KBM-7 (cell line): ENCODE data around the gene ULBP2.

Experiments used
- DNase-seq: peaks from one replicate; pipeline ENCODE4 v3.0.0-alpha.2; 2015
- in situ Hi-C: fragments of 300-500 bp; cut with MboI; formaldehyde crosslinking; loops from 2 replicates; pipeline ENCODE4 v1.14.3; 2020; ENCODE audit warnings: low sequenced_read_pairs, low pct_unique_long_range_greater_than_20kb, mixed read lengths

ULBP2 gene, protein sequence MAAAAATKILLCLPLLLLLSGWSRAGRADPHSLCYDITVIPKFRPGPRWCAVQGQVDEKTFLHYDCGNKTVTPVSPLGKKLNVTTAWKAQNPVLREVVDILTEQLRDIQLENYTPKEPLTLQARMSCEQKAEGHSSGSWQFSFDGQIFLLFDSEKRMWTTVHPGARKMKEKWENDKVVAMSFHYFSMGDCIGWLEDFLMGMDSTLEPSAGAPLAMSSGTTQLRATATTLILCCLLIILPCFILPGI

DNA sequence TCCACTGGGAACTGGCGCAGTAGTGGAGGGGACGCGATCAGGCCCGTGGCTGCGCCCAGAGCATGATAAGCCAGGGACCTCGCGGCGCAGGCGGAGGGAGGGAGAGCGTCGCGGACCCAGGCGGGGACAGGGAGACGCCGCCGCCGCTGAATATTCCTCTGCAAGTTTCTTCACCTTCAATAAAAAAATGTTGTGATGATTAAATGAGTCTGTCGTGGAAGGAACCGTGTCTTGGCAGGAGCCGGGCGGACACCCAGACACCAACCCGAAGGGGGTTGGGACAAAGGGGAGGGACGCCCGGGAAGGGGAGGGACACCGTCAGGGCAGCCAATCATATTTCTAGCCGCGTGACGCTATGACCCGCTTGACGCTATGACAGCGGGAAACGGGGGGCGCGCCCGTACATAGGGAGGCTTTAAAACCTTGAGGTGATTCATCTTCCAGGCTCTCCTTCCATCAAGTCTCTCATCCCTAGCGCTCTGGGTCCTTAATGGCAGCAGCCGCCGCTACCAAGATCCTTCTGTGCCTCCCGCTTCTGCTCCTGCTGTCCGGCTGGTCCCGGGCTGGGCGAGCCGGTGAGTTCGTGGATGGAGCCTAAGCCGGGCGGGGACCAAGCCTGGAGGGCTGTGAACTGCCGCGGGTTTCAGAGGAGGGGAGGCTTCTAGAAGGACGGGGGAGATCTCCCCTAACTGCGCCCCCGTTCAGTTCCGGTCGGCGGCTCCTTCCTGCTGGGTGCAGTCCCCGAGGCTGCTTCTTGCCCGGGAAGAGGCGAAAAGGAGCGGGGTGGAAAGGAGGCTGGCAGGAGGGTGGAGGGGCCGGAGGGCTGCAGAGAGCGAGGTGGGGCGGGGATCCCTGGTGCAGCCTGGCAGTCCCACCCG lies at the start of gene ULBP2:
ULBP2 (plus strand) TSS at position 432 of the 878 bp plus-strand sequence; CDS start at position 491, 59 bp downstream.
- peak; percentile 94 for DNase-seq
- in situ Hi-C loops, result no loop called here

DNA sequence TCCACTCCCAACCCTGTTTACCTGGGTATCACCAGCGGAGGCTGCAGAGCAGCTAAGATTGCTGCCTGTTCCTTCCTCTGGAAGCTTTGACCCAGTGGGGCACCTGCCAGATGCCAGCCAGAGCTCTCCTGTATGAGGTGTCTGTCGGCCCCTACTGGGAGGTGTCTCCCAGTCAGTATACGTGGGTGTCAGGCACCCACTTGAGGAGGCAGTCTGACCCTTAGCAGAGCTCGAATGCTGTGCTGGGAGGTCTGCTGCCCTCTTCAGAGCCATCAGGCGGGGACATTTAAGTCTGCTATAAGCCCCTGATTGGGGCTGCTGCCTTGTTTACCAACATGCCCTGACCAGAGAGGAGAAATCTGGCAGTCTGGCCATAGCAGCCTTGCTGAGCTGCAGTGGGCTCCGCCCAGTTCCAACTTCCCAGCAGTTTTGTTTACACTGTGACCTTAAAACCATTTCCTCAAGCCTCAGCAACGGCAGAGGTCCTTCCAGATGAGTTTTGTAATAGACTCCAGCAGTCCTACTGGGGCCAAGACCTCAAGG lies 46.7 kb upstream of the ULBP2 start:
- in situ Hi-C loops, result no loop called here
- DNase-seq, result peak; percentile 26

DNA sequence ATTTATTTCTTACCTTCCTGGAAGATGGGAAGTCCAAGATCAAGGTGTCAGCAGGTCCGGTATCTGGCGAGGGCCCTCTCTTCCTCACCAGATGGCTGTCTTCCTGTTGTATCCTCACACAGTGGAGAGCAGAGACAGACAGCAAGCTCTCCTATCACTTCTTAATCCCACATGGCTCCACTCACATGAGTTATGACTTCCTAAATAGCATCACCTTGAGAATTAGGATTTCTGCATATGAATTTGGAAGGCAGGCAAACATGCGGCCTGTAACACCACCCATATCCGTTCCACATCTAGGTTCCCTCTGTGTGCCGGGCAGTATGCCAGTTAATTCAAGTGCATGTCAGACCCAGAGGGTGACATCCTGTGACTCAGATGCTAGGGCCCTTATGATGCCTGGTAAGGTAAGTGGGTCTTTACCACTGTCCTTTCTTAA lies 46.0 kb upstream of the ULBP2 start:
- peak; percentile 71 for DNase-seq
- in situ Hi-C loops, result no loop called here

DNA sequence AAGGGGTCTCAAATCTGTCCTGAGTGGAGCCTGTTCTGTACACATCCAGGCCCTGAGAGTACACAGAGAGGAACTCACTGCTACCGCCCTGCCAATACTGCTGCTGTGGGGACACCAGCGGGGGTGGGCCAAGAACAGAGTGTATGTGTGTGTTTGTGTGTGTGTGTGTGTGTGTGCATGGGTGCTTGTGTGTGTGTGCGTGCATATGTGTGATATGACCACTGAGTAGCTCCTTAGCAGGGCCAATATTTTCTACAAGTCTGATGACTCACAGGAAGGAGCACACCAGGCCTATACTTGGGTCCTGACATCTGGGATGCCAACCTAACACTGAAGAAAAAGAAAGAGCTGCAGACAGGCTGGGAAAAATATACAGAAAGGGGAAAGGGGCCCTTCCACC lies 45.3 kb upstream of the ULBP2 start:
- DNase-seq, result peak; percentile 25

DNA sequence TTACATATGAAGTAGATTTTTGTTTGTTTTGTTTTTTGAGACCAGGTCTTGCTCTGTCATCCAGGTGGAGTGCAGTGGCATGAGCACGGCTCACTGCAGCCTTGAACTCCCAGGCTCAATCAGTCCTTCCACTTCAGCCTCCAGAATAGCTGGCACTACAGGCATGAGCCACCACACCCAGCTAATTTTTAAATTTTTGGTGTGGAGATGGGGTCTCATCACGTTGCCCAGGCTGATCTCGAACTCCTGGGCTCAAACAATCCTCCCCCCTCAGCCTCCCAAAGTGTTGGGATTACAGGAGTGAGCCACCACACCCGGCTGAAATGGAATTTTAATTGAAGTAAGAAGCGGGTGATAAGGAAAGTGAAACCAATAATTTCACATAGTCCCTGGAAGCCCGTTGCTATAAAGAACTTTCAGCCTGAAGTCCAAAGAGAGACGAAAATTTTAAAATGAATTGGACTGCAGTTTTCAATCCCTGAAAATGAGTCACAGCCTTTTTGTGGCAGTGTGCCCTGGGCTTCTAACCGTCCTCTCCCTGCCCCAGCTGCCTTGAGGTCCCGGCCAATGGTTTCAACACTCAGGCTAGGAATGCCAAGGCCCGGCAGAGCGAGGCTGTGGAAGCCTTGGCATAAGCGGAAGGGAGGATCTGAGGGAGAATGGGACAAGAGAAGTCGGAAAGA lies 44.7 kb upstream of the ULBP2 start:
- in situ Hi-C loops, result no loop called here
- DNase-seq, result no peak

More for the DNA sequence above, 45.3 kb upstream of the ULBP2 start:
- in situ Hi-C loops, result no loop called here

DNA sequence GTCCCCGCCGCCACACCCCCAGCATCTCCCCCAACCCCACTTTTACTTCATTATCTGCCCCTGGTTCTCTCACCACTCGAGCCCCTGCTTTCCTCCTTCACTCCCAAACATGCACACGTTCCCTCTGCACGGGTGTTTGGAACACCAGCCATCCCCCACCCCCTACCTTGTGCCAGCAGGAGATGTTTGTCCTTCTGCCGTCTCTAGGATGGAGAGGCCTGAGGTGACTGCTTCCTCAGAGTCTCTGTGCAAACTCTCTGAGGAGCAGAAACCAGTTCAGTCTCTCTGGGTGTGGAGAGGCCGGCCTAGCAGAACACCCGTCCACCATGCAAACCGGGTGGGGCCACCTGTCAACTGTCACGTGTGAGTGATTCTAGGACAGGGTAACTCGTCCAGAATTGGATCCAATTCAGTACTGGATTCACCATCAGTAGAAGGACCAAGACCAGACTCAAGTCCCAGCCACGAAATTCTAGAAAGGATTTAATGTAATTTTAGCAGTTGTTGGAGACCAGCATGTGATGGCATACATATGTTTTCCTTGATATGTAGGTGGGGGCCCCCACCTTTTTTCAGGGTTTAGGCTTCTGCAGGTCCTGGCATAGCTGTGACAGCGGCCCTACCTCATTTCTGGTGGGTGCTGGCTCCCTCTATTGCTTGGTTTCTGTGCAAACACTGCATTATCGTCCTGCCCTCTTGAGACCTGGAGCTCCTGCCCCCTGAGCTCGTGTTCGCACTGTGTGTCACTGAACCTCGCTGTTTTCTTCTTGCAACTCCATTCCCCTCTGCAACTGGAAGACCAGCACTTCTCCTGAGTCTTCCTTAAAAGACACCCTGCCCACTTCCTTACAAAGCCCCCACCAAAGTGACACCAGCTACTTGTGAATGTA lies 43.7 kb upstream of the ULBP2 start, which contains the start of gene RAET1E:
RAET1E (minus strand) TSS at position 259 of the 890 bp plus-strand sequence. CDS start 7,212 bp downstream, outside the sequence.
- in situ Hi-C loops, result no loop called here
- no peak for DNase-seq

DNA sequence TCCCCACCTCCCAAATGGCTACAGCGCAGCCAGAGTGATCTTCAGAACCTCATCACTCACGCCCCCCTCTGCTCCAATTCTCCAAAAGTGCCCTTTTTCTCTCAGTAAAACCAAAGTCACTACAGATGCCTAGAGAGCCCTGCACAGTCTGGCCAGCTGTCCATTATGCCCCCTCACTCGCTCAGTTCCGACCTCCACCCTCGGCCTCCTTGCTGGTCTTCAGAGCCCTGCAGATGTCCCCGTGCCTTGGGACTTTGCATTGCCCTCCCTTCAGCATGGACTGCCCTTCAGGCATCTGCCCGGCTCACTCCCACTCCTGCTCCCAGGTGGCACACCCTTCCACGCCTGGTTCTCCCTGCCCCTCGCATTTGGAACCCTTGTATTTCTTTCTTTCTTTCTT lies 42.8 kb upstream of the ULBP2 start:
- DNase-seq, result no peak
- in situ Hi-C loops, result no loop called here

DNA sequence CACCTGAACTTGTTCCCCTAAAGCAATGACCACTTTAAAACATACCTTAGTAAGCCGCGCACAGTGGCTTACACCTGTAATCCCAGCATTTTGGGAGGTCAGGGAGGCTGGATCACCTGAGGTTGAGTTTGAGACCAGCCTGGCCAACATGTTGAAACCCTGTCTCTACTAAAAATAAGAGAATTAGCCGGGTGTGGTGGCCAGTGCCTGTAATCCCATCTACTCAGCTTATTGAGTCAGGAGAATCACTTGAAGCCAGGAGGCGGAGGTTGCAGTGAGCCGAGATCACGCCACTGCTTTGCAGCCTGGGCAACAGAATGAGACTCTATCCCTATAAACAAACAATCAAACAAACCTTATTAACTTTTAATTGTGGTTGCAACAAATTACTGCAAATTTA lies 42.3 kb upstream of the ULBP2 start:
- in situ Hi-C loops, result no loop called here
- no peak for DNase-seq

DNA sequence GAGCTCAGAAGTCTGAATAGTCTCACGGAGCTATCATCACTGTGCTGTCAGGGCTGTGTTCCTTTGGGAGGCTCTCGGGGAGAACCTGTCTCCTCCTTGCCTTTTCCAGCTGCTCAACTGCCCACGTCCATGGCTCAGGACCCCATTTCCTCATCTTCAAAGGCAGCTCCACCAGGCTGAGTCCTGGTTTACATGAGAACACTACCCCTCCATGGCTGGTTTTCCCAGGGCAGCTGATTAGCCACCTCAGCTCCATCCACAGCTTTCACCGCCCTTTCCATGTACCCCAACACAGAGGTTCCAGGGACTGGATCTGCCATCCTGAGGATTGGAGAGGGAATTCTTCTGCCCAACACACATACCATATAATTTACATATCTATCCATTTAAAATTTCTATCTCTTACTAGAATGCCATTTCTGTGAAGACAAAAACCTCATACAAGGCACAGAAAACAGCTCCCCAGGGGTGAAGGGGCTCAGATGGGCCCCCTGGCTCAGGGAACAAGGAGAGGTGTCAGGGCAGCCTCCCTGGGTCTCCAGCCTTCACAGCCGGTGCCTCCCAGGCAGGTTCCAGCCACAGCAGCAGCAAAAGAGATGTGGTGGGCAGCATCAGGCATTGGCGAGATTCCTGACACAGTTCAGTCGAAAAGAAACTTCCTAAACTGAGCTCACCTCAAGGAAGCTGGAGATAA lies 41.7 kb upstream of the ULBP2 start:
- in situ Hi-C loops, result no loop called here
- DNase-seq, result no peak

DNA sequence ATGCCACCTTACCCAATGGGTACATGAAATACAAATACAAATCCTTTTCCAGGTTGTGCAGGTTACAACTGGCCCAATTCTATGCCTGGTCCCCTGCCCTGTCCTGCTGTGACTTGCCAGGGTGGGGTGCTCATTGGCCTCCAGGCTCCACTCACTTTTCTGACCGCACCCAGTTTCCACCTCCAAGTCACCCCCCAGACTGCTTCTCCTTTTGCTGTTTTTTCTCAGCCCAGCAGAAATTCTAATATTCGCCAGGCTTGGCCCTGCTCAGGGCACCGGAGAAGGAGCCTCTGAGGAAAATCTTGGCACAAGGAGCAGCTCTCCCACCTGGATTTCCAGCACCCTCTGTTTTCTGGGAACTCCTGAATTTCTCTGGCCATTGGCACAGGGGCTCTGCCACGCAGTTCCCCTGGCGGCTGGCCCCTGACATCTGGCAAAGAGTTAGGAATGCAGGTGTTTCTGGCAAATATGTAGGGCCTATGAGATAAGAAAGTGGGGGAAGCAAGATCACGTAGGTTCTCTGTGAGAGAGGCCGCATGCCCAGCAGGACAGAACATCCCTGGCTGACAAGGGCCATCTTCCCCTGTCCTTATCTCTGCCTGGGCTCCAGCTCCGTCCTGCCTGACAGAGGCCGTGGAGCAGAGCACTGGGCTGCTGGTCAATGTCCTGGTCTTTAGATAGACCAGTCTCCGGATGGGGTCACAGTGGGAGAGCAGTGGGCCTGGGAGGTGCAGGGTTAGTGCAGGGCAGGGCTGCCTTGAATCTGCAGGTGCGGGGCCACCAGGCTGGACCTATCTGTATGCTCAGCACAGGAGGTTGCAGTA lies 41.0 kb upstream of the ULBP2 start:
- no peak for DNase-seq
- in situ Hi-C loops, result no loop called here

DNA sequence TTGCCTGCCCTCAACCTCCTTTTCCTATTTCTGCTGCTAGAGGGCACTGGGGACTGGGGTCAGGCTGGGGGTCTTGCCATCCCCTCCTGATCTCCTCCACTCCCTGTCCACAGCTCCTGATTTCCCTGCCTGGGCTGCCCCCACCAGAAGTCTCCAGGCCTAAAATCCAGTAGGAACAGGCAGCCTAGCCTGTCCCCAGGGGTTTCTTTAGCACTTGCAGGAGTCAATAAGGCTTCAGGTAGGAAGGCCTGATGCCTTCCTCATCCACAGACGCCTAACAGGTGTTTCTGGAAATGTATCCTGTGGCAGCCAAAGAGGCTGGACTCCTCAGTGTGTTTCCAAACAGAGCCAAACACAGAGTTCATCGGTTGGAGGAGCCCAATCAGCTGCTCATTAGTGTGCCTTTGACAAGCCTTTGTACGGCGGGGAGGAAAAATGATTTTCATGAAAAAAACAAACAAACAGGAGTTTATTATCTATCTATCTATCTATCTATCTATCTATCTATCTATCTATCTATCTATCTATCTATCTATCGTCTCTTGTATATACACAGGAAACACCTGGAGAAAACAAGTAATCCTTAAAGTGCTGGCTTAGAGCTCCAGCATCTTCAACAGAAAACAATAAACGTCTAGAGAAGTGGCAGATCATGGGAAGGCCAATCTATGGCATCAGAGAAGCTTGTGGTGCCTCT lies 40.2 kb upstream of the ULBP2 start:
- no peak for DNase-seq
- in situ Hi-C loops, result no loop called here

DNA sequence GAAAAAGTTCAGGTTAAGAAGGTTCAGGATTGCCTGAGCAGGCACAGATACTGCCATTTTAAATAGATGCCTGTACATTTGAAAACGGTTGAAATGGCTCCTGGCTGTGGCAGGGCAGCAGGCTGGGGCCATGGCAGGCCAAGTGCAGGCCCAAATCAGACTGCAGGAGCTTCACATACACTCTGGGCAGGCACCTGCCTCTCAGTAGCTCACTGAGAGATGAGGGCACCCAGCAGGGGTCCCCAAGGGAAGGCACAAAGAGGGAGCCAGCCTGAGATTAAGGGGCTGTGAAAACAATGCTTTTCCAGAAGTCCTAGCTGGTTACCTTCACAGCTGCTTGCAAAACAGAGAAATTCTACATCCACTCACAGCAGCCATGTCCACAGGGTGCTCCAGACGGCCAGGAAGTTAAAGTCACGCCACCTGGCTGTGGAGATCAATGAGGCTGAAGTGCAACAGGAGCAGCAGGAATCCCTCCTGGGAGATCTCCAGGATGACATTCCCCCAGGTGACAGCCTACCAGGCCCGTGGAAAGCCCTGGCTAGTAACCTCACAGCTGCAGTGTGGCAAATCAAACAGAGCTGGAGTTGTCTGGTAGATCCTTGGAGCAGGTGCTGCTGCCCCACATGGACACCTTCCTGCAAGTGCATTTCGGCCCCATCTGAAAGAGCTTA lies 37.7 kb upstream of the ULBP2 start:
- DNase-seq, result no peak
- in situ Hi-C loops, result no loop called here

DNA sequence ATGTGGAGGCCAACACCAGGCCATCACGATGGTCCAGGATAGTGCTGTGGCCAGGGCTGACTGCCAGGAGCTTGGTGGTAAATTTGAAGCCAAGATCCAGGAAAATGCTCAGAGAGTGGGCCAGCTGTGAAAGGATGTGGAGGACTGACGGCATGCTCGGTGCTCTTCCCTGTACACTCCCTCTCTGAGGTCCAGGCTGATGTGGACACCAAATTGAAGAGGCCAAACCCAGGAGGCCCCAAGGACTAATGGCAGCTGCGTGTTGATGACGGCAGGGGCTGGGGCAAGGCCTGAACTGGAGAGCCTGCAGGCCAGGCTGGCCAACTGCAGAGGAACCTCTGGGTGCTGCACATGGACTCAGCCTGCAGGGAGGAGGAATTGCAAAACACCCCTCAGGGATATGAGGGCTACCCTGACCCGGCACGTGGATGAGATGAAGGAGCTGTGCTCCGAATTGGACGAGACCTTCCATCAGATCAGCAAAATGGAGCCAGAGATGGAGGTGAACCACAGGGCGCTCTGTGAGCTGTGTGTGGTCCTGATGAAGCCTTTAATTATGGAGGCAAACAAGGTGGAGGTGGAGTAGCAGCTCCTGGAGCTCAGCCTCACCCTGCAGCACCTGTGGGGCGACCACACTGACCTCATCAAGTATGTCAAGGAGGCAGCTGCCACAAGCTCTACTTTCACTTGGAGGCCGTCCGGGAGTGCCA lies 37.0 kb upstream of the ULBP2 start:
- in situ Hi-C loops, result no loop called here
- DNase-seq, result no peak

DNA sequence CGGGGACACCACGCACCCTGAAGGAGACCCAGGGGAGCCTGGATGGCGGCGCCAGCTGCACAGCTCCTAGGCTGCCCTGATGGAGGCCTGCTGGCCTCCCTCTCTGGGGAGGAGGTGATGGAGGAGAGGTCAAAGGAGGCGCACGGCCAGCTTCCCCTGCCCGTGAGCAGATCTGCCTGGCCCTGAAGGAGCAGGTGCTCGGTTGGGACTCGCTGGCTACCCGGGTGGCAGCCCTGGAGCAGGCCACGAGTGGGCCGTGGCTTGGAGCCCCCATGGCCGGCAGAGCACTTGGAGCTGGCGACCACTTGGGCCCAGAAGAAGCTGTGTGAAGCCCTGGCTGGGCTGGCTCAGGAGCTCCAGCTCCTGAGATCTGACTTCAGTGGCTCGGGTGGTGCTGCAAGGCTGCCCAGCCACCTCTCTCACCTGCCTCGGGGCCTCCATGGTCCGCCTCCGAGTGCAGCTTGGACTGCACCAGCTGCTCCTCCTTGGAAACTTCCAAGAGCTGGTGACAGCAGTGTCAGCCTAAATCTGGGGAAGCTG lies 36.4 kb upstream of the ULBP2 start:
- DNase-seq, result no peak
- in situ Hi-C loops, result no loop called here

DNA sequence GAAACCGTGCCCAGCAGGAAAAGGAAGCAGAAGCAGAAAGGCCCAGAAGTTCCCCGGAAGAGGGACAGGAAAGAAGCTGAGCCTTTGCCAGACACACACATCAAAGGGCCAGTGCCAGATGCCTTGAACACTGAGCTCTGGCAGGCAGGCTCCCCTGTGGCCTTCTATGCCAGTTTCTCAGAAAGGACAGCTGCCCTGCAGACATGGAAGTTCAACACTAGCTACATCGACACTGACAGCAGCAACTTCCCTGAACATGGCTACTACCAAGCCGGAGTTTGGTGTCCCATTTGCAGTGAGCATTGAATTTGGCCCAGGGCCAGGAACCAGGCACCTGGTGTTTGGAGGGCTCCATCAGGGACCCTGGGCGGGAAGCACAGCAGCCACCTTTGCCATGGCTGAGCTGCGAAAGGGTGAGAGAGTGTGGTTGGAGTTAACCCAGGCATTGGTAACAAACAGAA lies 35.9 kb upstream of the ULBP2 start:
- DNase-seq, result no peak
- in situ Hi-C loops, result no loop called here
